ENCODE measurements around the gene SLC16A14.

SLC16A14 gene

GRCh38 chr2:230023313-230023712 is 45.4 kb downstream of the SLC16A14 start:
- no peak for ATAC-seq

GRCh38 chr2:230019742-230020141 is 49.0 kb downstream of the SLC16A14 start:
- ATAC-seq = no peak

- no peak for ATAC-seq
These were observed 50.6 kb downstream of the SLC16A14 start for GRCh38 chr2:230018153-230018552.

GRCh38 chr2:230016844-230017243 is 51.9 kb downstream of the SLC16A14 start:
- ATAC-seq = no peak

- ATAC-seq = no peak
These were observed 56.3 kb downstream of the SLC16A14 start for GRCh38 chr2:230012267-230012884.

GRCh38 chr2:230011617-230012016 is 57.1 kb downstream of the SLC16A14 start:
- no peak for ATAC-seq

- no peak for ATAC-seq
These were observed 58.2 kb downstream of the SLC16A14 start for GRCh38 chr2:230010501-230010900.

- no peak for ATAC-seq
These were observed 60.0 kb downstream of the SLC16A14 start for GRCh38 chr2:230008708-230009066.

- peak in 1 of 2 donors; percentile 76 for ATAC-seq
These were observed 60.6 kb downstream of the SLC16A14 start for GRCh38 chr2:230007931-230008707.

GRCh38 chr2:230000118-230000841 is 68.4 kb downstream of the SLC16A14 start:
- ATAC-seq = peak; percentile 51 to 75

GRCh38 chr2:229997565-229997964 is 71.2 kb downstream of the SLC16A14 start:
- no peak for ATAC-seq

- no peak for ATAC-seq
These were observed 72.4 kb downstream of the SLC16A14 start for GRCh38 chr2:229996320-229996719.

- ATAC-seq = no peak
These were observed 75.5 kb downstream of the SLC16A14 start for GRCh38 chr2:229993236-229993635.

Data from activated CD4-positive, CD25-positive, alpha-beta regulatory T cell treated with anti-CD3 and anti-CD28 coated beads, Interleukin-2, amount 50 U/mL, for 24 hours (primary cell).